Measurements from ENCODE around the gene ZDHHC22. TPM values are rescaled to one million over a fixed set of nuclear protein-coding genes. Genes with fewer than 3 reads are reported as not detected.

The ZDHHC22 gene
- total and polyA plus RNA-seq, 2 experiments from 2014 or later, result 17.6 to 32.1 TPM

DNA sequence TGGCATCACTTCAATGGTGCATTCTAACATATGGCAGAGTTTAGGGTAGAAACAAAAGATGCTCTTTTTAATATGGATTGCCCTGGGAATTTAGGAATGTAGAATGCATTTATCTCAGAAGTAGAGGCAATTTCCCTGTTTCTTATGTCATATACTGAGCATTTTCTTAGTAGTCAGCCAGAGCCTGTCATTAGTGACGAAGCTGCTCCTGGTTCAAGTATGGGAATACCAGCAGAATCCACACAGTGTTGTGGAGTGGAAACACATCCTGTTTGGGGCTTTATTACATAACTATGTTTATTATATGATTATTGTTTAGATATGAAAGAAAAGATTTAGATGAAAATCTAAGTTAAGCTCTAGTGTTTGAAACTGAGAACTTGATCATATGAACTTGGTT is 31.3 kb downstream of the ZDHHC22 start (continued):
- TF ChIP-seq ZNF331 (CRISPR knock-in tag; IDR thresholded peaks at IDR 0.05; ENCODE audit: low read depth) (no peak), JUNB (IDR thresholded peaks at IDR 0.05; ENCODE audit: unreplicated experiment) (no peak), POLR2AphosphoS5 (IDR thresholded peaks at IDR 0.05; ENCODE audit: low read depth) (no peak), ZNF114 (CRISPR knock-in tag; IDR thresholded peaks at IDR 0.05) (no peak), CREB1 (CRISPR knock-in tag; IDR thresholded peaks at IDR 0.05; ENCODE audit: low read depth) (no peak), STAT1 (IDR thresholded peaks at IDR 0.05; ENCODE audit: unreplicated experiment) (no peak), EZH2 (IDR thresholded peaks at IDR 0.05; ENCODE audit: low read depth, unreplicated experiment) (no peak)
- TF ChIP-seq, protein P1, sequence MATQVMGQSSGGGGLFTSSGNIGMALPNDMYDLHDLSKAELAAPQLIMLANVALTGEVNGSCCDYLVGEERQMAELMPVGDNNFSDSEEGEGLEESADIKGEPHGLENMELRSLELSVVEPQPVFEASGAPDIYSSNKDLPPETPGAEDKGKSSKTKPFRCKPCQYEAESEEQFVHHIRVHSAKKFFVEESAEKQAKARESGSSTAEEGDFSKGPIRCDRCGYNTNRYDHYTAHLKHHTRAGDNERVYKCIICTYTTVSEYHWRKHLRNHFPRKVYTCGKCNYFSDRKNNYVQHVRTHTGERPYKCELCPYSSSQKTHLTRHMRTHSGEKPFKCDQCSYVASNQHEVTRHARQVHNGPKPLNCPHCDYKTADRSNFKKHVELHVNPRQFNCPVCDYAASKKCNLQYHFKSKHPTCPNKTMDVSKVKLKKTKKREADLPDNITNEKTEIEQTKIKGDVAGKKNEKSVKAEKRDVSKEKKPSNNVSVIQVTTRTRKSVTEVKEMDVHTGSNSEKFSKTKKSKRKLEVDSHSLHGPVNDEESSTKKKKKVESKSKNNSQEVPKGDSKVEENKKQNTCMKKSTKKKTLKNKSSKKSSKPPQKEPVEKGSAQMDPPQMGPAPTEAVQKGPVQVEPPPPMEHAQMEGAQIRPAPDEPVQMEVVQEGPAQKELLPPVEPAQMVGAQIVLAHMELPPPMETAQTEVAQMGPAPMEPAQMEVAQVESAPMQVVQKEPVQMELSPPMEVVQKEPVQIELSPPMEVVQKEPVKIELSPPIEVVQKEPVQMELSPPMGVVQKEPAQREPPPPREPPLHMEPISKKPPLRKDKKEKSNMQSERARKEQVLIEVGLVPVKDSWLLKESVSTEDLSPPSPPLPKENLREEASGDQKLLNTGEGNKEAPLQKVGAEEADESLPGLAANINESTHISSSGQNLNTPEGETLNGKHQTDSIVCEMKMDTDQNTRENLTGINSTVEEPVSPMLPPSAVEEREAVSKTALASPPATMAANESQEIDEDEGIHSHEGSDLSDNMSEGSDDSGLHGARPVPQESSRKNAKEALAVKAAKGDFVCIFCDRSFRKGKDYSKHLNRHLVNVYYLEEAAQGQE (IDR thresholded peaks at IDR 0.05; ENCODE audit: unreplicated experiment), result no peak

DNA sequence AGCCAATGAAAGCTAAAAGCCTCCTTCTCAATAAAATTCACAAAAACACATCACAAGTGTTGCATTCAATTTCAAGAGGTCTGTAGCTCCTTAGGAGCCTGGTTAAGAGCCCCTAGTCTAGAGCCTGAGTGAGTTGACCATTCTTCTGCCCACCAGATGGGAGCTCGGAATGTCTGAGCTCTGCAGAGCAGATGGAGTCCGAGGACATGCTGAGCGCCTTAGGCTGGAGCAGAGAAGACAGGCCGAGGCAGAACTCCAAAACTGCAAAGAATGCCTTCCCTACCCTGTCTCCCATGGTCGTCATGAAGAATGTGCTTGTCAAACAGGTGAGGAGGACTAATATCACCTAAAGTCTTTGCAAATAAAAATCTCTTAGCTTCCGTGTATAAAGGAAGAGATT is 31.9 kb downstream of the ZDHHC22 start:
- Histone ChIP-seq H3K4me3 (no peak overlapping the region), H3K4me1 (ENCODE audit: insufficient read depth) (peaks cover 41% of the 10 kb centered on the region), H3K27ac (ENCODE audit: low read depth) (peak overlapping the region; percentile 96), H3K36me3 (ENCODE audit: insufficient read depth) (peaks cover 13% of the 10 kb centered on the region; the same call in 1 of the 2 replicates), H3K27me3 (ENCODE audit: insufficient read depth) (no peaks in the 10 kb centered on the region), H3K9me2 (ENCODE audit: insufficient read depth) (no peaks in the 10 kb centered on the region), H4K20me1 (replicated peaks; ENCODE audit: insufficient read depth) (no peaks in the 10 kb centered on the region), H3K79me2 (replicated peaks; ENCODE audit: insufficient read depth) (peaks cover 16% of the 10 kb centered on the region), H2AFZ (no peak overlapping the region), H3F3A (replicated peaks; ENCODE audit: low read depth) (peaks cover 11% of the 10 kb centered on the region; the same call in 1 of the 2 replicates), H3K4me2 (peak overlapping the region; percentile 36)
- Mint-ChIP-seq H3K9me3 (no peaks in the 10 kb centered on the region), H3K27ac (peak overlapping the region; percentile 88), H3K4me1 (peaks cover 66% of the 10 kb centered on the region), H3K27me3 (ENCODE audit: insufficient read depth, low read depth, poor library complexity) (peaks cover 2% of the 10 kb centered on the region), H3K36me3 (ENCODE audit: low read depth) (peaks cover 48% of the 10 kb centered on the region), H3K4me3 (no peak overlapping the region)
- ATAC-seq (peak; percentile 11), DNase-seq (ENCODE audit: low spot score) (no peak)
- TF ChIP-seq, protein P1 (IDR thresholded peaks at IDR 0.05; ENCODE audit: unreplicated experiment), result no peak
- TF ChIP-seq CREB1 (CRISPR knock-in tag; IDR thresholded peaks at IDR 0.05; ENCODE audit: low read depth), result no peak
- TF ChIP-seq, protein P2, sequence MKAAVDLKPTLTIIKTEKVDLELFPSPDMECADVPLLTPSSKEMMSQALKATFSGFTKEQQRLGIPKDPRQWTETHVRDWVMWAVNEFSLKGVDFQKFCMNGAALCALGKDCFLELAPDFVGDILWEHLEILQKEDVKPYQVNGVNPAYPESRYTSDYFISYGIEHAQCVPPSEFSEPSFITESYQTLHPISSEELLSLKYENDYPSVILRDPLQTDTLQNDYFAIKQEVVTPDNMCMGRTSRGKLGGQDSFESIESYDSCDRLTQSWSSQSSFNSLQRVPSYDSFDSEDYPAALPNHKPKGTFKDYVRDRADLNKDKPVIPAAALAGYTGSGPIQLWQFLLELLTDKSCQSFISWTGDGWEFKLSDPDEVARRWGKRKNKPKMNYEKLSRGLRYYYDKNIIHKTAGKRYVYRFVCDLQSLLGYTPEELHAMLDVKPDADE (IDR thresholded peaks at IDR 0.05), result no peak
- no peak for TF ChIP-seq NANOG (IDR thresholded peaks at IDR 0.05; ENCODE audit: borderline replicate concordance)
- TF ChIP-seq ZNF114 (CRISPR knock-in tag; IDR thresholded peaks at IDR 0.05), result no peak
- no peak for TF ChIP-seq EZH2phosphoT487 (IDR thresholded peaks at IDR 0.05; ENCODE audit: unreplicated experiment)
- no peak for TF ChIP-seq EZH2 (IDR thresholded peaks at IDR 0.05; ENCODE audit: low read depth, unreplicated experiment)
- no peak for TF ChIP-seq JUNB (IDR thresholded peaks at IDR 0.05; ENCODE audit: unreplicated experiment)
- no peak for TF ChIP-seq STAT1 (IDR thresholded peaks at IDR 0.05; ENCODE audit: unreplicated experiment)
- TF ChIP-seq POLR2AphosphoS5 (IDR thresholded peaks at IDR 0.05; ENCODE audit: low read depth), result no peak
- no peak for TF ChIP-seq ZNF331 (CRISPR knock-in tag; IDR thresholded peaks at IDR 0.05; ENCODE audit: low read depth)
